ENCODE measurements around the gene TNS3. TPM values are rescaled to one million over a fixed set of nuclear protein-coding genes. Genes with fewer than 3 reads are reported as not detected.
"Not testable (repeated sequence)": the region's sequence is repeated elsewhere in the genome, so short reads cannot be mapped to it uniquely, and the experiment has no call there.

TNS3 gene
- total RNA-seq, 4 donors from 2014 or later, result 6.6 to 16.0 (median 9.6) TPM

- DNase-seq, result no peak
- WGBS, 2 donors, result 76 to 82% methylated on average over 7 to 11 of the region's 11 CpGs
- peaks cover 0 to 24% (median 0%) of the 10 kb centered on the region in 3 donors for H3K36me3 ChIP-seq
- intact Hi-C loops (cut with DNase I), result loop anchor here (10.0 kb wide), 1 partner anchor 373 kb away; no protein-coding TSS in a partner anchor
- no peak for TF ChIP-seq CTCF (IDR thresholded peaks at IDR 0.05)
- no peak for TF ChIP-seq POLR2A (IDR thresholded peaks at IDR 0.05)
- H3K4me1 ChIP-seq, result no peaks in the 10 kb centered on the region
- no peaks in the 10 kb centered on the region for H3K27me3 ChIP-seq
- no peak overlapping the region for H3K4me3 ChIP-seq
- no peak overlapping the region for H3K27ac ChIP-seq
- H3K9me3 ChIP-seq, result no peaks in the 10 kb centered on the region
These were observed 139.9 kb downstream of the TNS3 start for GRCh38 chr7:47441796-47442604.

- not testable (repeated sequence) for DNase-seq, H3K27me3 ChIP-seq, H3K9me3 ChIP-seq, H3K27ac ChIP-seq, H3K4me1 ChIP-seq, H3K4me3 ChIP-seq
- intact Hi-C loops (cut with DNase I), result loop anchor here (10.0 kb wide), 1 partner anchor 374 kb away; no protein-coding TSS in a partner anchor
- WGBS, 2 donors, result 79 to 86% methylated on average over 8 of the region's 8 CpGs
- H3K36me3 ChIP-seq, result peaks cover 0 to 24% (median 0%) of the 10 kb centered on the region in 3 donors
These were observed 140.9 kb downstream of the TNS3 start for GRCh38 chr7:47441048-47441447.

DNA sequence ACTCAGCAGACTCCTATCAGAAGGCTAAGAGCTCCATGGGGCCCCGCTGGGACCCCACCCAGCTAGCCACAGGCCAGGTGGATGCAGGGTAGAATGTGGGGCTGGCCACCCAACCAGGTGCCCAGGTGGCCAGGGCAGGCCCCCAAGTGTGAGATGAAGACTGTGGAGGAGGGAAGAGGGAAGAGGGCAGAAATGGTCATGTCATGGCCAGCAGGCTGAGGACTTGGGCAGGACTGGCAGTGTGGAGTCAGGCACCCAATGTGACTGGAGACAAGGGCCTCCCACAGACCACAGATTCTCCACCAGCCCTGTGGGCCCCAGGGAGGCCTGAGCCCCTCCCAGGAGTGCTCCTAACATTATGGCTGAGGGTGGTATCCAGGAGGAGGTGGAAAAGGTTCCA lies 141.6 kb downstream of the TNS3 start:
- Histone ChIP-seq H3K27ac (no peak overlapping the region), H3K9me3 (no peaks in the 10 kb centered on the region), H3K27me3 (no peaks in the 10 kb centered on the region), H3K36me3 (peaks cover 0 to 24% (median 0%) of the 10 kb centered on the region in 3 donors), H3K4me3 (no peak overlapping the region), H3K4me1 (no peaks in the 10 kb centered on the region)
- no peak for TF ChIP-seq CTCF (IDR thresholded peaks at IDR 0.05)
- TF ChIP-seq POLR2A (IDR thresholded peaks at IDR 0.05), result no peak
- DNase-seq, result no peak
- intact Hi-C loops (cut with DNase I), result loop anchor here (10.0 kb wide), 1 partner anchor 374 kb away; no protein-coding TSS in a partner anchor
- WGBS, 2 donors, result 44% methylated on average over 1 of the region's 1 CpG; no CpG with 5 or more reads in 1 of the 2 donors

DNA sequence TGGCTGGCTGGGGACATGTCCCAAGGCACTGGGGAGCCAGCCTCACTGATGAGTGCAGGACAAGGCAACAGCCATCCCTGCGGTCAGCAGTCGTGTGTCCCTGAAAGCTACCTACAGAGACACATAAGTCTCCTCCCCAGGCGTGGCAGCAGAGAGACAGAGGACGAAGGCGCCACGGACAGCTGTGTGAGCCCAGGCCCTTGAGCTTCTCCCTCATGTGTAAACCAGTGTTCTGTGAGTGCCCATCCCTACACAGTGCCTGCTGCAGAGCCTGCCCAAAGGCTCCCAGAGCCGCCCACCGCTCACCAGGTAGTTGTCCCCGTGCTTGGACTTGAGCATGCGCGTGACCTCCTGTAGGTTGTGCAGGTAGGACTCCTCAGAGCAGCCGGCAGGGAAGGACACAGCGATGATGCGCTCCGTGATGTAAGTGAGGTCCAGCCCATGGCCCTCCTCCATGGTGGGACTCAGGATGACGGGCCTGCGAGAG lies 142.7 kb downstream of the TNS3 start:
- no peak overlapping the region for H3K4me3 ChIP-seq
- H3K4me1 ChIP-seq, result no peaks in the 10 kb centered on the region
- H3K27me3 ChIP-seq, result no peaks in the 10 kb centered on the region
- H3K27ac ChIP-seq, result no peak overlapping the region
- DNase-seq, result no peak
- TF ChIP-seq POLR2A (IDR thresholded peaks at IDR 0.05), result no peak
- no peak for TF ChIP-seq CTCF (IDR thresholded peaks at IDR 0.05)
- 73 to 95% methylated on average over 2 to 4 of the region's 17 CpGs for WGBS, 2 donors
- H3K9me3 ChIP-seq, result no peaks in the 10 kb centered on the region
- H3K36me3 ChIP-seq, result peaks cover 0 to 31% (median 0%) of the 10 kb centered on the region in 3 donors
- intact Hi-C loops (cut with DNase I), result loop anchor here (10.0 kb wide), 1 partner anchor 174 kb away; no protein-coding TSS in a partner anchor

- intact Hi-C loops (cut with DNase I), result loop anchor here (10.0 kb wide), 1 partner anchor 174 kb away; no protein-coding TSS in a partner anchor
- TF ChIP-seq POLR2A (IDR thresholded peaks at IDR 0.05), result no peak
- no peak for TF ChIP-seq CTCF (IDR thresholded peaks at IDR 0.05)
- DNase-seq, result no peak
- Histone ChIP-seq H3K9me3 (no peaks in the 10 kb centered on the region), H3K27ac (no peak overlapping the region), H3K4me1 (no peaks in the 10 kb centered on the region), H3K36me3 (peaks cover 0 to 31% (median 0%) of the 10 kb centered on the region in 3 donors), H3K27me3 (no peaks in the 10 kb centered on the region), H3K4me3 (no peak overlapping the region)
- 78 to 88% methylated on average over 5 of the region's 5 CpGs for WGBS, 2 donors
These were observed 143.4 kb downstream of the TNS3 start for GRCh38 chr7:47438411-47439029.
